ENCODE measurements around the gene LRMDA.

Gene LRMDA

DNA sequence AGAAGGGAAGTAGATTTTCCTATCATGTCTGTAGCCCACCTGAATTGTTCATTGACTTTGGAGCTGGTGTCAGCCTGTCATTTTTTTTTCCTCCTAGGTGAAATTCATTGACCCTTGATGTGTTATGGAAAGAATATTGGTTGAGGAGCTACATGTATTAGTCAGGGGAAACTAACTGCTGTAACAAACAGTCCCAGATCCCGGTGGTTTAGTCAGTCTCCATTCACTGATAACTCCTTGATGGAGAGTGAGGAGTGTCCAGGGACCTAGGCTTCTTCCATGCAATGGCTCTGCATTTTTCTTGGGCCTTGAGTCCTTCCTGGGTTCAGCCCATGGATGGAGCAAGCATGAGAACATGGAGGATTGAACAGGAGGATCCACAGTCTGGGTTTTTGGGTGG is 643.2 kb downstream of the LRMDA start:
- DNase-seq = no peak

DNA sequence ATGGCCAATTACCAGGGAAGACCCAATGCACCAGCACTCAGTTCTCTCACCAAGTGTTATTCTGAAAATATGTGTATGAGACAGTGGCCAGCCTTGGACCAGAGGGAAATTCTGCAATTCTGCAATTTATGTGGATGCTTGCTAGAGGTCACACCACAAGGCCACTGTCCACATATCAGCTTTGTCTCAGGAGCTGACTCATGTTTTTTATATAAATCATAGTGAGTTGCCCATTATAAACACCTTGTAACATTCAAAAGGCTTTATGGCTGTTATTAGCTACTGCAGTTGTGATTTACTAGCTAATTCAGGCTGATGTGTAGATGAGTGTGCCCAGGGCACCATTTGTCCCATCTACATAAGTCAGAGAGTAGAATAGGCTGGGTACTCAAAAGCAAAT is 649.0 kb downstream of the LRMDA start:
- no peak for DNase-seq

DNA sequence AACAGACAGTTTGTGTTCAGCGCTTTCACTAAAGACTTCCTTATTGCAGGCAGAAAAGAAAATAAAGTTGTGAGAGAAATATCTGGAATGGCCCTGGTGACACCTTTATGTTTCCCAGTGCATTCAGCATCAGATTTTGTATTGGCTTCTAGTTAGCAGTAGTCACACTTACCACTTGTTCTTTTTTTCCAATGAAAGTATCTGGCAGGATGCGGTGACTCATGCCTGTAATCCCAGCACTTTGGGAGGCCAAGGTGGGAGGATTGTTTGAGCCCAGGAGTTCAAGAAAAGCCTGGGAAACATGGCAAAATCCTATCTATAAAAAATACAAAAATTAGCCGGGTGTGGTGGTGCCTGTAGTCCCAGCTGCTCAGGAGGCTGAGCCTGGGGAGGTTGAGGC is 649.6 kb downstream of the LRMDA start:
- no peak for DNase-seq

DNA sequence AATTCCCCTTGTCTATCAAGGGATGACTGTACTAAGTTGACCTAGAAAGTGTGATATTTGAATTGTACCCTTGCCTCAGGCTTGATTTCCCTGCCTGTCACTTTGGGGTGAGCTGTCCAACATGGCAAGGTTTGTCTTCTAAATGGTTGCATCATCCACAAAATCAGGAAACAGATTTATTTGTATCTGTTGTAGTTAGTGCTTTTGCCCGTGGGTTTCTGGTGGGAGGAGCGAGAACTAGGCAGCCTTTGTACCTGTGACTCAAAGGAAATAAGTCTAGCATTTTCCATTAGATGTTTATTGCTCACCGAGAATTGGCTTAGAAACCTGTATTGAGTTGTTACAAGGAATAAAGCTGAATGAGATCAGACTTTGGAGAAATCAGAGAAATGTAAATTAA is 650.8 kb downstream of the LRMDA start:
- no peak for DNase-seq

DNA sequence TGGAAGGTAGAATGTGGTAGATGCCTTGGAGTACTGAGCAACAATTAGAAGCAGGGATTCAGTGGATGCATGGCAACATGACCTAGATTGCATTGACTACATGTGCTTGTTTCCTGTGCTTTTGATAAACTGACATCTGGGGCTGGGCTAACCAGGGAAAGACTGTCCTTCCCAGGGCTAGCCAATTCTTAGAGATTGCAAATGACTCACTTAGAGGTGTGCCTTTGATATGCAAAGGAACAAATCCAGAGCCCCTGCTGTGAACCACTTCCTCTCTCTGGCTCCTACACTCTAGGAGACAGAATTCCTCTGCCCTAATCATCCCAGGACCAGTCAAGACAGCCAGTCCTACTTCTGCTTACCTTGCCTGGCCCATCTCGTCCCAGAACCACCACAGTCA is 651.5 kb downstream of the LRMDA start:
- DNase-seq = no peak

DNA sequence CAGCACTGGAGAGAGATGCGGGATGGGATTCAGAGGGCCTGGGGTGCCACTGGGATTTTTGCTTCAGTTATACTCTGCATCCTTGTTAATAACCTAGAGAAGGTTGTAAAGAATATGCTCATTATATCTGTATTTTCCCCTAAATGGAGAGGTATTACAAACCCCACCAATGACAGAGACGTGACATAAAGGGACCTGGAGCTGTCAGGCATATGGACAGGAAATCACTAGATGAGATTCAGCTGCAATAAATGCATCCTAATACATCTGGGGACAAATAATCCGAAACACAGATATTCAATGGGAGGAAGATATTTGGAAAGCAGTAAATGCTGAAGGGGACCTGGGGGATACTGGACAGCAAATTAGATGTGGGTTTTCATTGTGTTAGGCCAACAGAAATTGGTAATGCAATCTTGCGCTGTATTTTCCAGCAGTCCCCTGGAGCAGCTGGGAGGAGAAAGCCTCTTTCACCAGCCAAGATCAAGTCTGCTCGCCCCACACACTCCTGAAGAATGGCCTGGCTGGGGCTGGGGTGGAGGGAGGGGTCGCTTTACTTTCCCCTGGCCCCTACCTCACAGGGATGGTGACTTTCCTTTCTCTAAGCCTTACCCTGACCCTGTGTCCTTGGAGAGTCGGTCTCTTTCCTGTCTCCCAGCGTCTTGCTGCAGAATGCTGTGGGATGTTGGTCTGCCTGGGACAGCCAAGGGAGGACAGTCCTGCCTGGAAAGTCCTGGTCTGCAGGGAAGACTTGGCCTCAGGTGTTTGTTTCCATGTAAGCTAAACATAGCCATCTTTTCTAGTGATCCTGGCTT is 653.8 kb downstream of the LRMDA start:
- no peak for DNase-seq

DNA sequence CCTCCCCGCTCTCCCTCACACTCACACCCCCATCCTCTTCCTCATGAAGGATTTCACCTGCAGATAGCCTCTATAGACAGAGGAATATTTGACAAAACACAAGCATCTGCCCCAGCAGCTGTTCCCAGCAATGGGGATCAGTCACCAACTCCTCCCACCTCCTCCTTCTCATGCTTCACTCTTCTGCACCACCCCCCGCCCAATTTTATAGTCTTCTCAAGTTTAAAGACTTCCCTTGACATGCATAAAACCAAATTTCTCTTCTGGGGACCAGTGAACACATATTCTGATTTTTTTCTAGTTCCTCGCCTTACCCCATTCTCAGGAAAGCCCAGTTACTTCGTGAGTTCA is 654.4 kb downstream of the LRMDA start:
- no peak for DNase-seq

DNA sequence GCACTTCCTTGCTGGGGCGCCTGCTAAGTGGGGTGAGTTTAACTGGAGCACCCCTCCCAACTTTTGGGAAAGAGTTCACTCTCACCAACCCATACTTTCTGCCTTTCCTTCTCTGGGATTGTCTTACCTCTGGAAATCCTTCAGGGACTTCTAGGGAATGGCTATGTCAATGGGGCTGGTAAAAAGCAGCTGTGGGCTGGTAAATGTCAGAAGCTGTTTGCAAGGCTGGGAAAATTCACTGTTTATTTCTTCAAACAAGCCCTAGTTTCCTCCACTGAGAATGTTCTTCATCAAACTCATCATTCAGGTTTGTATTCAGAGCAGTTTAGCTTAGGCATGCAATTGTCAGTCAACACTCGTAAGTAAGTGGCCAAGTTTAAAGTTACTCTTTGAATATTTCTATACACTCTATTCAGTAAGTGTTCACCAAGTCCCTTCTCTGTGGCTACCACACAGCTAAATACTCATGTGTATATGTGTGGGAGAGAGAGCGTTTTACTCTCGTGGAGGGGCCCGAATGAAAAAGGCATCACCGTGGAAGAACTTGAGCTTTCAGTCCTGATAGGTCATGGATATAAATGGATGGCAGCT is 654.8 kb downstream of the LRMDA start:
- DNase-seq = no peak

DNA sequence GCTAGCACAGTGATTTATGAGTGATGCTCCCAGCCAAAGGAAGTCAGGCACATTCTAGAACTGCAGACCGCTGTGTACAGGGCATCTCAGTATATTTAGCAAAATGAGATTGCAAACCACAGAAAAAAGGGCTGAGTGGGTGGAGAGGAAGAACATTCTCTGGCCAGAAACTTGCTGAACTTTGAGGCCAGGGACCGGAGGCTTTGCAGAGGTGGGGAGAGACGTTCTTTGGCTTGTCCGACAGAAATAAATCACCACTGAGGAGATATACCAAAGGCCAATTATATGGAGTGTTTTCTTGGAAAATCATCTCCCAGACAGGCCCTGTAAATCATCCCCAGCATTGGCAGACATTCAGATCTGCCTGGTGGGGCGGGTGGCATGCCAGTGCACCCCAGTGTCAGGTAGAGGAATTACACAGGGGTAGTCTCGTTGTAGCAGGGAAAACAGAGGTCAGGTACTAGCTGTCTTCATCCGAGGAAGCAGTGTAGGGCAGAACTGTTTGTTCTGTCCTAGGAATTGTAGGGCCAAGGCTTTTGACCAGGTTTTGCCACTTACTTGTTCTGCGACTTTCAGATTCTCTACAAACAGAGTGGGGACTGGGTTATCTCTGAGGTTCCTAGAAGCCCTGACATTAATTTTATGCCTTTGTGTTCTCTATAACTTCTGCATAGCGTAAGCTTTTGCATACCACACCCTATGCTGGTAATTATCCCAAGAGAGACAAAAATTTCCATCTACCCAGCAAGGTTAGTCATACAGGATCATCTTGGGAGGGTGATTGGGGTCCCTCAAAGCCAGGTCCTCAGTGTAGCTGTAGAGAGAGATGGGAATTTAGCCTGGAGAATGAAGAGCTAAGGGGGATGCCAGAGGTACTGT is 655.6 kb downstream of the LRMDA start:
- DNase-seq = peak; percentile 45

DNA sequence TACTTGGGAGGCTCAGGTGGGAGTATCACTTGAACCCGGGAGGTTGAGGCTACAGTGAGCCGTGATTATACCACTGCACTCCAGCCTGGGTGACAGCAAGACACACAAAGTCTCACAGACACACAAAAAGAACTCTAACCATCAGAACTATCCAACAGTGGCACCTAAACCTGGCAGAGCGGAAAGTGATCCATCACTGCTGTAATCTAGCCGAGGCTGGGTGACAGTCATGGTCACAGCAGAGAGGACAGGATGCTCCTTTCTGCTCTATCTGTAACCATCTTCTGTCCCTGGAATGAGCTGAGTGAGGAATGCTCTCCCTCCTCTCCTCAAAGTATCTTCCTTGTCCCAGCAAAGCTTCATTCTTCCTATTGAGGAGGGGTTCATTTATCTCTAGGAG is 656.6 kb downstream of the LRMDA start:
- DNase-seq = no peak

DNA sequence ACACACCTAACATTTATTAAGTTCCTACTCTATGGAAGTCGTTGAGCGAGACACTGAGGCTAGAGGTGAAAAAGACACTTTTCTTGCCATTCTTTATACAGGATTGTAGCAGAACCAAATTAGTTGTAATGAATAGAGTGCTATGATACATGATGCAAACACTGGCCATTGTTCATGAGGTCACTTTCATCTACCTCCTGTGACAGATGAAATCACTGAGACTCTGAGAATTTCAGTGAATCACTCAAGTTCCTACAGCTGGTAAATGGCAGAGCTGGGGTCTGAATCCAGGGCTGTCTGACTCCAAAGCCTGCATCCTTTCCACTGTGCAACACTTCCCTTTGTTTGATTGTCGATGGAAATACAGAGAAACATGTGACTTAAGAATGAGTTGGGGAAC is 657.6 kb downstream of the LRMDA start:
- DNase-seq = no peak

DNA sequence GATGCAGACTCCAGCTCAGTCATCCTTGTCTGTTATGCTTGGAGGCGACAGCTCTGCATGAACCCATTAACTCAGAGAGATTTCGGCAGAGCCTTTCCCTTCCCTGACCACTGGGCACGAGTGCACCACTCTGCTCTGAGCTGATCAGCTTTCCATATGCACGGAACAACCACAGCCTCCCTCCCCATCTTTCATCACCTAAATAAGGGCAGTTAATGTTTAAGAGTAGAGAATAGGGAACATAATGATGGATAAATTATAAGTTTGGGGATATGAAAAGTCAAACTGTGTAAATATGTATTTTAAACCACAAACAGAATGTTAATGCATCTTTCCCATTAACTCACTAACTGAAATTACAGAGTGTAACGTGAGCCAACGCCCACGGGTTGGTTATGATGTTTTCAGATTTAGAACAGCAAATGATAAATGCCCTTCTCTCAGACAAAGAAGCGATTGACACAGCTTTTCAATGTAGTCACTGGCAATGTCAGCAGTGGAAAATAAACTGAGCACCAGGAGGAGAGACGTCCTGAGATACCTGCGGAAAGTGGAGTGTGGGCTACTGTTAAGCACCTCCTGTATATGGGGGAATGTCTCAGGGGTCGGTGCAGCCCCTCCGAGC is 658.2 kb downstream of the LRMDA start:
- DNase-seq = no peak

DNA sequence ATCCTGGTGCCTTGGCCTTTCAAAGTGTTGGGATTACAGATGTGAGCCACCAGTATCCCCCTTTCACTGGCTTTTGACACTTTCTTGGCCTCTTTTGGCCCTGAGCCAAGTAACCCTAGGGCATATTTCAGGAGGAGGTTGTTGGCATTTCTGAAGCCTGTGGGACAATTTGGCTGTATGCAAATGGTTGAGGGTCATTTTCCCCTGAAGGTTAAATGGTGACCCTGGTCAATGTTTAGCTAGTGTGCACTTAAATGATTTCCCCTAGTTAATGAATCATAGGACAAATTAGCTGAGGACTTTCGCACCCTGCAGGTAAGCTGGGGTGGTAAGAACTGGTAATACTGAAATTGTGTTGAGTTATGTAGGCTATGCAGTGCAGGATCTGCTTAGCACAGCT is 660.5 kb downstream of the LRMDA start:
- DNase-seq = no peak

DNA sequence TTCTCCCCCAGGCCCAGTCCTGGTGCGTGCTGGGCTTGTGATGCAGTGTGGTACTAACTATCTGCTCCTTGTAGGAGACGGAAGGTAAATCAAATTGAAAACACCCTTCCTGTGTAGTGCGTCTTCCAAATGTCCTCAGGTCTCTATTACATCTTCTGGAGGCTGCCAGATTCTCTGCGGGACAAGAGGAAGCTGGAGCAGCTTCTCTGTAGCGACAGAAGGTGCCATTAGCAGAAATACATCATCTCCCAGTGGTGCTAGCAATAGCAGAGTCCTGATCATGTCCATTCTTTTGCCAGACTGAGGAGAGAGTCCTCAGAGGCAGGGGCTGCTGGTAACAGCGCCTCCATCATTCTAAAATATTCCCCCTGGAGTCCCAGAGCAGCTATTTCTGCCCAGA is 675.2 kb downstream of the LRMDA start:
- no peak for DNase-seq

DNA sequence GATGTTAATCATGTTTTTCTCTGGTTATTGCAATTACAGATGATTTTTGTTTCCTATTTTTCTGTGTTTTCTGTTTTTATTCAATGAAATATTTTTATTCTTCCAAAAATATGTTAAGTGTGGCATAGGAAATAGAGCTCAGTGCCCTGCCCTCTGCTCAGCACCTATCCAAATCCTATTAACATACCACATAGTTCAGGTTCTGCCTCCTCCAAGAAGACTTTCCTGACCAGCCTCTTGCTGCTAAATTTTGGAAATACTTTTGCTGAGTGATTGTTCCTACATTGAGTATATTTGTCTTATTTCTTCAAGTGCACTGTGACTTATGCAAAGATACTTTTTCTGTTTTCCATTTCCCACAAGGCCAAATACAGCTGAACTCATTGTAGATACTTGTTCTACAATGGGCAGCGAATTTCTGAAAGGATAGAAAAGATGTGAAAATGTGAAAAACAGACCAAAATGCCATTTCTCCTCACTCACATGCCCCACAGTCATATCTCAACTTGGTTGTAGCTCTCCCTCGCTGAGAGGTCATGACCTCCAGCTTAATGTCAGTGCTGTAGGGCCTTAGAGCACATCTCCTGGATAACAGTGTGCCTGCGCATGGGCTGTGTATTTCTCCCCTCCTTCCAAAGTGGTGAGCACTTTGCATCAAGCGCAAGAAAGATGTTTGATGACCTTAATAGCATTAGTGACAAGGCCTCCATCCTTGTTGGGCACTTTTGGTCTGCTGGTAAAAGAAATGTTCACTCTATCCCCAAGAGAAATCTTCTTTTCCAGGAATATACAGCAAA is 677.3 kb downstream of the LRMDA start:
- no peak for DNase-seq

DNA sequence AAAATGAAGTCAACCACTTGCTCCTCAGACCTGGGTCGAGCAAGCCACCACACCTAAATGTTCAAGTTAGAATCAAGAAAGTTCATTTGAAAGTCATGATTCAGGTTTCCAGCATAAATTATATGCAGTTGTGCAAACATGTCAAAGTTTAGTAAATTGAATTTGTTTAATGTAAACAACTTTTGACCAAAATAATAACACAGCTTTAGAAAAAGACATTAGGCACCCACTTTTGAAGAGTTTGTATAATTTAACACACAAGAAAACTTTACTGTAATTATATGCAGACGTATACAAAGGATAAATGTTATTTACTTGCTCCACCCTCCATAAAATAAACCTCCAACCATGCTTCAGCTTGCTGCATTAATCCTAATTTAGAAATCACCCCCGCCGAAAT is 680.0 kb downstream of the LRMDA start:
- no peak for DNase-seq

DNA sequence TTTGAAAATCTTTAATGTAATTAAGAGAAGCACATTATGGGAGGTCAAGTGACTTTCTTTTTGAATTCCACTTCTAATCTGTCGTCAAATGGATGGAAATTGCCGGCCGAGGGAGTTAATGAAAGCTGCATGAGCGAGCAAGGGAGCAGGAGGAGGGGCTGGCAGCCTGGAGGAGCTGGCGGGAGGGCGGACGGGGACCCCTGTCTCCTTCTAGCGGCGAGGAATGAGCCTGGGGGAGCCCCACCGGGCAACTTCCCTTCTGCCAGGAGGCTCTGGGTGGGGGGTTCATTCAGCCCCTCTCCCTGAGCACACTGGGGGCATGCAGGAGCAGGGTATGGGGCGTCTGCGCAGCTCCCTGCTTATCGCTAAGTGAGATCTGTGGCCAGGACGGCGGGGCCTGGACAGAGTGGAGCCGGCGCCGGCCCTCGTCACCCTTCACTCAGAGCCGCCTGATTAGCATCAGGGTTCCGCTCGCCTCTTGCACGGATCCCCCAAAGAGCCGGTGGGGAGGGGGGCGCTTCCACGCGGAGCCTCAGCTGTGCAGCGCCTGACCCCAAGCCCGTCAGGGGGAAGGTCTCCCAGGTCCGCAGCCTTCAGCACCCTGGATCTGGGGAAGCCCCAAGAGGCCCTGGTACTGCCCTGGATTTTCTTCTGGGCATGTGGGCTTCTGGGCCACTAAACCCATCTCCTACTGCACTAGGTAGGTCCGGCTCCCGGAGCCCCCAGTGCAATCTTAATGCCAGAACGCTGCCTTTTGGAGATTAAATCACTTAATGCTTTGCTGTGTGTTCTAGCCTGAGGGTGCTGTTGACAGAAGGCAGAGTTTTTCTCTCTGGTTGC is 680.8 kb downstream of the LRMDA start:
- no peak for DNase-seq

DNA sequence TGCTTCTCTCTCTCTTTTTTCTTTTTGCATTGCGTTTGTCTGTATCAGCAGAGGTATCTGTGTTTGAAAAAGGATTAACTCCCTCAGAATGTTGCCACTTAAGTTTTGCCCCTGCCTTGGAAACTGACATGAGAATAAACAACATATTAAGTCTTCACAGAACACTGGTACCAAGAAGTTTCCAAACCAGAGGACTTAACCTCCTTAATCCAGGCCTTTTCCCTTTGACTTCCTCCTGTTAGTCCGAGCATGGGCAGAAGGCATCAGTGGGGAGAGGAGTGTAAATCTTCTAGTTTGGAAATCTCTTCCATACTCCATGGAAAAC is 681.4 kb downstream of the LRMDA start:
- DNase-seq = no peak

DNA sequence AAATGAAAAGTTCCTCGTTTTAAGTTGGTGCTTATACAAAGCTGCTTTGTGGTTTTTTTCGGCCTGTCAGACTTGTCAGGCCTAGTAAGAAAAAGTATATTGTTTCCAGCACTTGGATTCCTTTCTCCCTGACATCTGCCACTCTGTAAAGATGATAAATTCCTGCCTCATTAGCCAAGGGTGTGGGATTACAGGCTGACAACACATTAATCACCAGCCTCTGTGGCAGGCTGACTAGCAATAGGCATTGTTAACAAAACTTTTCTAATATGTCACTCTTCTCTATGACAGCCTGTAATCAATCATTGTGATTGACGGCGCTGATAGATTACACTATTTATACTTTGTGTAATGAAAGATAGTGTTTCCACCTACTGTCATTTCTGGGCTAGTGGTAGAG is 682.5 kb downstream of the LRMDA start:
- no peak for DNase-seq

DNA sequence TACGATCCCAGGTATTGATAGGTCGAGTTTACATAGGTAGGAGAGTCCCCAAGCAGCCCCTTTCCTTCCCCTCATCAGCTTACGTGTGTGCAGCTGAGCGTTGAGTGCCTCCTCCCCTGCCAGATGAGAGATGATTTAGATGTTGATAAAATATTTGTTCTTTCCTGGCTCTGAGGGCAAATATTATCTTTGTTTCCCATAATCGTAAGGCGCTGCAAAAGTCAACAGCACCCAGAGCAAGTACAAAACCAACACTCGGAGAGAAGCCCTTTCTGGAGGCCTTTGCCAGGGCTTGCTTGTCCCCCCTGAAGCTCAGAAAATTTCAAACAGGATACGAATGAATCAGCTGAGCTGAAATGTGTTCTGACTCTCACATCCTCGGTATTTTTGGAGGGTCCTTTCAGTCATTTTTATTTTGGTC is 683.2 kb downstream of the LRMDA start:
- DNase-seq = no peak

DNA sequence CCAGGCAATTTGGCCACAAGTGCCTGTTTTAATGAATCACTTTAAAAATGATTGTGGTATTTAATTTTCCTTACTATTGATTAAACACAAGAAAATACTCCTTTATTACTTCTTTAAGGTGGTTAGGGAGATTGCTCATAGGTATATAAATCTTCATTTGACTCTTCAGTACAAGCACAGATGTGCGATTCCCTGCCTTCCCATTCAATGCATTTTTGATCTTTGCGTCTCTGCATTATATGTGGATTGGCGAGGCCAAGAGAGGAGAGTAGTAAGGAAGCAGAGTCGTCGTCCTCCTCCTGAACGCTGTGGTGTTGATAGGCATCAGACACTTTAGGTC is 683.7 kb downstream of the LRMDA start:
- no peak for DNase-seq
